HCT116 (cell line): ENCODE measurements around the gene ZNF554. TPM values are rescaled to one million over a fixed set of nuclear protein-coding genes. Genes with fewer than 3 reads are reported as not detected.

Source experiments
- ATAC-seq: fragments of 200-7000 bp; cut with Tn5 transposase; 2 replicates; pipeline ENCODE4 v1.9.1; 2020; ENCODE audit warnings: mild to moderate bottlenecking, moderate library complexity
- BruUV-seq: library from RNA; stranded (reverse); fragments of 400-500 nt; replicated peaks from 2 replicates; lab custom pipeline; 2021; lab: Mats Ljungman, UMichigan
- CTCF ChIA-PET: fragments of 300-600 bp; sonication (Branson Sonifier 250); formaldehyde crosslinking; loops from one replicate; lab custom pipeline; 2021; ENCODE audit warnings: antibody characterized with exemption; lab: Charles Lee
- POLR2A ChIA-PET: fragments of 300-600, 350-600 bp; sonication (Branson Sonifier 250); formaldehyde crosslinking; loops from one replicate; lab custom pipeline; 2021; ENCODE audit warnings: antibody characterized with exemption; lab: Charles Lee
- RAD21 ChIA-PET, 2 experiments: fragments of 300-600 bp; sonication (Branson Sonifier 250); formaldehyde crosslinking; loops; one replicate each; lab custom pipeline; 2023; ENCODE audit warnings: low total read pairs in 2 of 2; ENCODE audit not compliant: uncharacterized antibody in 2 of 2, unreplicated experiment in 2 of 2, low non-redundant PET in 1 of 2; lab: Charles Lee
- DNase-seq: peaks from one replicate; pipeline ENCODE4 v3.0.0-alpha.2; 2010; ENCODE audit warnings: low read depth, low spot score
- H2AFZ ChIP-seq: fragments of 200-600 bp; shearing (Covaris generic), sonication (generic); 2 replicates; pipeline ENCODE4 v1.6.1; 2017; ENCODE audit warnings: low read depth, mixed run types, mixed read lengths, antibody characterized with exemption, low read length; ENCODE audit not compliant: poor library complexity, severe bottlenecking
- H3K27ac ChIP-seq: 2 replicates; pipeline ENCODE4 v1.5.1; 2012; ENCODE audit warnings: low read depth, low read length
- H3K27me3 ChIP-seq: fragments of 200-600 bp; sonication (generic); 2 replicates; pipeline ENCODE4 v1.6.1; 2016; ENCODE audit warnings: mixed run types, low read length, mixed read lengths; ENCODE audit not compliant: insufficient read depth
- H3K36me3 ChIP-seq, 2 experiments: fragments of 200-500 bp in 1 of 2; fragments of 200-600 bp in 1 of 2; sonication (Bioruptor generic) in 1 of 2; sonication (generic) in 1 of 2; 2 replicates each; pipeline versions ENCODE4 v1.5.1 to v1.6.1; 2014 to 2016; ENCODE audit warnings: low read length in 2 of 2, inconsistent platforms in 1 of 2, mixed read lengths in 1 of 2, mixed run types in 1 of 2; ENCODE audit not compliant: insufficient read depth in 2 of 2, control insufficient read depth in 1 of 2
- H3K4me1 ChIP-seq, 2 experiments: fragments of 200-600 bp in 1 of 2; sonication (generic) in 1 of 2; 2 replicates each; pipeline versions ENCODE4 v1.5.1 to v1.6.1; 2012 to 2017; ENCODE audit warnings: low read length in 2 of 2, inconsistent platforms in 1 of 2, mild to moderate bottlenecking in 1 of 2, mixed read lengths in 1 of 2, mixed run types in 1 of 2, moderate library complexity in 1 of 2; ENCODE audit not compliant: insufficient read depth in 2 of 2, control insufficient read depth in 1 of 2
- H3K4me2 ChIP-seq: fragments of 200-600 bp; sonication (generic); 2 replicates; pipeline ENCODE4 v1.6.1; 2017; ENCODE audit warnings: mixed run types, low read length, mixed read lengths
- H3K4me3 ChIP-seq, 2 experiments: fragments of 200-600 bp in 1 of 2; sonication (generic) in 1 of 2; replicated peaks in 1 of 2; 2 replicates each; pipeline ENCODE4 v1.5.1; 2011 to 2016; ENCODE audit warnings: low read length in 2 of 2, control low read depth in 1 of 2, low read depth in 1 of 2, mild to moderate bottlenecking in 1 of 2, mixed read lengths in 1 of 2, mixed run types in 1 of 2
- H3K79me2 ChIP-seq: fragments of 200-600 bp; sonication (generic); 2 replicates; pipeline ENCODE4 v1.6.1; 2017; ENCODE audit warnings: mild to moderate bottlenecking, mixed run types, low read length, moderate library complexity, mixed read lengths; ENCODE audit not compliant: insufficient read depth
- H3K9ac ChIP-seq: fragments of 200-600 bp; sonication (generic); 2 replicates; pipeline ENCODE4 v1.6.1; 2016; ENCODE audit warnings: low read length, mixed read lengths
- H3K9me2 ChIP-seq: fragments of 200-600 bp; sonication (generic), shearing (Covaris generic); 2 replicates; pipeline ENCODE4 v1.6.1; 2017; ENCODE audit warnings: mixed run types, mild to moderate bottlenecking, moderate library complexity; ENCODE audit not compliant: insufficient read depth
- H3K9me3 ChIP-seq, 2 experiments: fragments of 200-500 bp in 1 of 2; fragments of 200-600 bp in 1 of 2; sonication (Bioruptor generic) in 1 of 2; sonication (generic) in 1 of 2; 2 replicates each; pipeline ENCODE4 v1.6.1; 2014 to 2017; ENCODE audit warnings: low read length in 2 of 2, mixed read lengths in 2 of 2, inconsistent platforms in 1 of 2, low read depth in 1 of 2, mild to moderate bottlenecking in 1 of 2, mixed run types in 1 of 2, moderate library complexity in 1 of 2; ENCODE audit not compliant: control insufficient read depth in 1 of 2, insufficient read depth in 1 of 2
- H4K20me1 ChIP-seq: fragments of 200-600 bp; sonication (generic), shearing (Covaris generic); 2 replicates; pipeline ENCODE4 v1.6.1; 2017; ENCODE audit warnings: mixed run types, mild to moderate bottlenecking, moderate library complexity; ENCODE audit not compliant: insufficient read depth
- CTCF ChIP-seq, 3 experiments: fragments of 200-600 bp in 1 of 3; sonication (generic) in 1 of 3; IDR thresholded peaks in 2 of 3; conservative IDR thresholded peaks in 1 of 3; 2 replicates each; pipeline ENCODE4 v1.5.1; 2012 to 2017; ENCODE audit warnings: low read depth in 2 of 3, low read length in 2 of 3, antibody characterized with exemption in 1 of 3, borderline replicate concordance in 1 of 3, control low read depth in 1 of 3, mild to moderate bottlenecking in 1 of 3, mixed read lengths in 1 of 3, mixed run types in 1 of 3, moderate library complexity in 1 of 3; ENCODE audit not compliant: insufficient read depth in 1 of 3
- ELF1 ChIP-seq: IDR thresholded peaks from 2 replicates; pipeline ENCODE4 v1.6.1; 2012; ENCODE audit warnings: low read depth, borderline replicate concordance
- ZNF274 ChIP-seq: fragments of 200-500 bp; sonication (Bioruptor generic); IDR thresholded peaks from 2 replicates; pipeline ENCODE4 v1.6.1; 2014; ENCODE audit warnings: mild to moderate bottlenecking, low read depth, low read length, inconsistent platforms
- intact Hi-C: fragments of 100-400 bp; cut with micrococcal nuclease; formaldehyde crosslinking; loops from 2 replicates; pipeline ENCODE4 v1.10.0; 2022
- total RNA-seq: library from RNA; stranded (reverse); gene quantifications from one replicate; pipeline ENCODE4 v1.2.1, GENCODE V29; 2021; ENCODE audit not compliant: unreplicated experiment

ZNF554 gene
- total RNA-seq, 1 experiment from 2014 or later: 4.0 TPM

GRCh38 chr19:2858864-2859263 is 39.2 kb downstream of the ZNF554 start (continued):
- TF ChIP-seq CTCF (IDR thresholded peaks at IDR 0.05 in 2 of 3, conservative IDR thresholded peaks at IDR 0.05 in 1 of 3; ENCODE audit: borderline replicate concordance in 1 of 3, insufficient read depth in 1 of 3, low read depth in 2 of 3, low read length in 2 of 3): no peak

GRCh38 chr19:2863816-2864215 is 44.1 kb downstream of the ZNF554 start:
- intact Hi-C loops: no loop called here
- Histone ChIP-seq H3K79me2 (no peaks in the 10 kb centered on the region), H3K4me3 (no peak overlapping the region), H3K27me3 (no peaks in the 10 kb centered on the region), H3K4me2 (no peak overlapping the region), H3K27ac (no peak overlapping the region), H3K9me2 (no peaks in the 10 kb centered on the region), H2AFZ (no peak overlapping the region), H4K20me1 (no peaks in the 10 kb centered on the region), H3K4me1 (no peaks in the 10 kb centered on the region), H3K9me3 (peaks cover 0 to 6% of the 10 kb centered on the region in 2 experiments; a peak in 1 of 4 replicates), H3K9ac (no peak overlapping the region), H3K36me3 (no peaks in the 10 kb centered on the region)
- BruUV-seq: no TSS peak
- ChIA-PET RAD21 (no interaction called here), CTCF (no interaction called here), POLR2A (no interaction called here)
- ATAC-seq (no peak), DNase-seq (no peak)
- TF ChIP-seq ELF1: no peak
- TF ChIP-seq ZNF274: no peak
